Mammary epithelial cell (primary cell): Measurements from ENCODE around the gene EPB41L4A.
"Not testable (repeated sequence)": the region's sequence is repeated elsewhere in the genome, so short reads cannot be mapped to it uniquely, and the experiment has no call there.

ENCODE experiments used
- EZH2 ChIP-seq: IDR thresholded peaks from 2 replicates; pipeline ENCODE4 v1.6.1; 2012; ENCODE audit warnings: low read length, inconsistent platforms, borderline replicate concordance
- TF ChIP-seq, protein P1 (sequence below), 2 donors: IDR thresholded peaks in 1 of 2; conservative IDR thresholded peaks in 1 of 2; 2 replicates each; pipeline ENCODE4 v1.5.1; 2011 to 2012; ENCODE audit warnings: inconsistent platforms in 2 of 2, low read length in 2 of 2, mild to moderate bottlenecking in 2 of 2, control low read depth in 1 of 2, low read depth in 1 of 2; ENCODE audit not compliant: insufficient read depth in 1 of 2; ENCODE audit errors: extremely low read depth in 1 of 2

- TF ChIP-seq EZH2, result not testable (repeated sequence)
- TF ChIP-seq, protein P1, sequence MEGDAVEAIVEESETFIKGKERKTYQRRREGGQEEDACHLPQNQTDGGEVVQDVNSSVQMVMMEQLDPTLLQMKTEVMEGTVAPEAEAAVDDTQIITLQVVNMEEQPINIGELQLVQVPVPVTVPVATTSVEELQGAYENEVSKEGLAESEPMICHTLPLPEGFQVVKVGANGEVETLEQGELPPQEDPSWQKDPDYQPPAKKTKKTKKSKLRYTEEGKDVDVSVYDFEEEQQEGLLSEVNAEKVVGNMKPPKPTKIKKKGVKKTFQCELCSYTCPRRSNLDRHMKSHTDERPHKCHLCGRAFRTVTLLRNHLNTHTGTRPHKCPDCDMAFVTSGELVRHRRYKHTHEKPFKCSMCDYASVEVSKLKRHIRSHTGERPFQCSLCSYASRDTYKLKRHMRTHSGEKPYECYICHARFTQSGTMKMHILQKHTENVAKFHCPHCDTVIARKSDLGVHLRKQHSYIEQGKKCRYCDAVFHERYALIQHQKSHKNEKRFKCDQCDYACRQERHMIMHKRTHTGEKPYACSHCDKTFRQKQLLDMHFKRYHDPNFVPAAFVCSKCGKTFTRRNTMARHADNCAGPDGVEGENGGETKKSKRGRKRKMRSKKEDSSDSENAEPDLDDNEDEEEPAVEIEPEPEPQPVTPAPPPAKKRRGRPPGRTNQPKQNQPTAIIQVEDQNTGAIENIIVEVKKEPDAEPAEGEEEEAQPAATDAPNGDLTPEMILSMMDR (conservative IDR thresholded peaks at IDR 0.05 in 1 of 2, IDR thresholded peaks at IDR 0.05 in 1 of 2; ENCODE audit: extremely low read depth in 1 of 2, insufficient read depth in 1 of 2, low read depth in 1 of 2, low read length in 2 of 2), result not testable (repeated sequence)
These were observed 196.1 kb downstream of the EPB41L4A start for GRCh38 chr5:112222997-112223396.
